GM23338 (cell line): ENCODE results near the gene ATXN7L1. TPM values are rescaled to one million over a fixed set of nuclear protein-coding genes. Genes with fewer than 3 reads are reported as not detected.
A peak's percentile ranks its signal among the peaks of the same experiment; 100 is the strongest.

Experiments used
- ATAC-seq: fragments of 200-7000 bp; cut with Tn5 transposase; 3 replicates; pipeline ENCODE4 v1.9.1; 2020
- DNase-seq: peaks from one replicate; pipeline ENCODE4 v3.0.0-alpha.2; 2015; ENCODE audit warnings: low spot score
- H2AFZ ChIP-seq: fragments of 200-600 bp; sonication (generic); 2 replicates; pipeline ENCODE4 v1.8.0; 2016; ENCODE audit warnings: antibody characterized with exemption, mild to moderate bottlenecking, moderate library complexity
- H3F3A ChIP-seq: fragments of 200-600 bp; sonication (generic); replicated peaks from 2 replicates; pipeline ENCODE4 v1.8.0; 2017; ENCODE audit warnings: antibody characterized with exemption, mixed run types, low read depth
- H3K27ac ChIP-seq: fragments of 200-600 bp; sonication (generic); 2 replicates; pipeline ENCODE4 v1.6.1; 2016; ENCODE audit warnings: low read depth
- H3K27me3 ChIP-seq: fragments of 200-600 bp; sonication (generic); 2 replicates; pipeline ENCODE4 v1.8.0; 2016; ENCODE audit warnings: mild to moderate bottlenecking, mixed run types, moderate library complexity; ENCODE audit not compliant: insufficient read depth
- H3K36me3 ChIP-seq: fragments of 200-600 bp; sonication (generic); 2 replicates; pipeline ENCODE4 v1.8.0; 2016; ENCODE audit warnings: mild to moderate bottlenecking; ENCODE audit not compliant: insufficient read depth
- H3K4me1 ChIP-seq: fragments of 200-600 bp; sonication (generic); 2 replicates; pipeline ENCODE4 v1.8.0; 2016; ENCODE audit warnings: mild to moderate bottlenecking, moderate library complexity; ENCODE audit not compliant: insufficient read depth
- H3K4me2 ChIP-seq: fragments of 200-600 bp; sonication (generic); 2 replicates; pipeline ENCODE4 v1.7.1; 2017; ENCODE audit warnings: mixed run types
- H3K4me3 ChIP-seq: fragments of 200-600 bp; sonication (generic); 2 replicates; pipeline ENCODE4 v1.6.1; 2016; ENCODE audit warnings: mixed run types
- H3K79me2 ChIP-seq: fragments of 200-600 bp; sonication (generic); replicated peaks from 2 replicates; pipeline ENCODE4 v1.8.0; 2017; ENCODE audit warnings: mild to moderate bottlenecking; ENCODE audit not compliant: insufficient read depth
- H3K9me2 ChIP-seq: fragments of 200-600 bp; sonication (generic); 2 replicates; pipeline ENCODE4 v1.8.0; 2017; ENCODE audit not compliant: insufficient read depth
- H4K20me1 ChIP-seq: fragments of 200-600 bp; sonication (generic); replicated peaks from 2 replicates; pipeline ENCODE4 v1.8.0; 2017; ENCODE audit warnings: mild to moderate bottlenecking; ENCODE audit not compliant: insufficient read depth
- H3K27ac Mint-ChIP-seq: 2 replicates; pipeline ENCODE4 v1.8.0; 2020; ENCODE audit warnings: inconsistent platforms, mild to moderate bottlenecking, moderate library complexity, mixed read lengths
- H3K27me3 Mint-ChIP-seq: 3 replicates; pipeline ENCODE4 v1.8.0; 2022; ENCODE audit warnings: low read depth, mild to moderate bottlenecking, moderate library complexity, mixed read lengths, inconsistent platforms; ENCODE audit not compliant: insufficient read depth, poor library complexity
- H3K36me3 Mint-ChIP-seq: 3 replicates; pipeline ENCODE4 v1.8.0; 2021; ENCODE audit warnings: low read depth, mild to moderate bottlenecking, inconsistent platforms, moderate library complexity, mixed read lengths
- H3K4me1 Mint-ChIP-seq: 3 replicates; pipeline ENCODE4 v1.8.0; 2020; ENCODE audit warnings: mild to moderate bottlenecking, inconsistent platforms, mixed read lengths
- H3K4me3 Mint-ChIP-seq: 3 replicates; pipeline ENCODE4 v1.8.0; 2021; ENCODE audit warnings: moderate library complexity, mild to moderate bottlenecking, inconsistent platforms, mixed read lengths
- H3K9me3 Mint-ChIP-seq: 3 replicates; pipeline ENCODE4 v1.8.0; 2020; ENCODE audit warnings: moderate library complexity, mild to moderate bottlenecking, inconsistent platforms, mixed read lengths
- CREB1 ChIP-seq: fragments of 250-450 bp; sonication (Bioruptor Pico); IDR thresholded peaks from 2 replicates; pipeline ENCODE4 v1.5.0; 2020; ENCODE audit warnings: low read depth, mild to moderate bottlenecking, moderate library complexity
- EZH2 ChIP-seq: fragments of 200-600 bp; sonication (generic); IDR thresholded peaks from one replicate; pipeline ENCODE4 v1.8.0; 2017; ENCODE audit warnings: antibody characterized with exemption, mild to moderate bottlenecking, low read depth; ENCODE audit not compliant: unreplicated experiment
- EZH2phosphoT487 ChIP-seq: fragments of 200-600 bp; sonication (generic); IDR thresholded peaks from one replicate; pipeline ENCODE4 v1.8.1; 2018; ENCODE audit warnings: antibody characterized with exemption; ENCODE audit not compliant: unreplicated experiment
- JUNB ChIP-seq: IDR thresholded peaks from one replicate; pipeline ENCODE4 v1.6.1; 2016; ENCODE audit warnings: antibody characterized with exemption; ENCODE audit not compliant: unreplicated experiment
- NANOG ChIP-seq: IDR thresholded peaks from 2 replicates; pipeline ENCODE4 v1.6.1; 2016; ENCODE audit warnings: antibody characterized with exemption, borderline replicate concordance
- POLR2AphosphoS5 ChIP-seq: IDR thresholded peaks from 2 replicates; pipeline ENCODE4 v1.6.1; 2016; ENCODE audit warnings: antibody characterized with exemption, low read depth
- STAT1 ChIP-seq: IDR thresholded peaks from one replicate; pipeline ENCODE4 v1.6.1; 2016; ENCODE audit warnings: antibody characterized with exemption; ENCODE audit not compliant: unreplicated experiment
- ZNF114 ChIP-seq: fragments of 250-450 bp; sonication (Bioruptor Pico); IDR thresholded peaks from 2 replicates; pipeline ENCODE4 v1.5.0; 2020; ENCODE audit warnings: mild to moderate bottlenecking, moderate library complexity
- ZNF331 ChIP-seq: fragments of 250-450 bp; sonication (Bioruptor Pico); IDR thresholded peaks from 2 replicates; pipeline ENCODE4 v1.5.0; 2020; ENCODE audit warnings: low read depth, mild to moderate bottlenecking, moderate library complexity
- polyA plus RNA-seq: library from polyadenylated mRNA; unstranded; fragments of >200 nt; fragmentation: Nextera tagmentation; extraction: Ambion mirVana; gene quantifications from 2 replicates; pipeline ENCODE4 v1.2.1, GENCODE V29; 2016
- total RNA-seq: library from RNA; depleted of rRNA; stranded (reverse); fragments of >200 nt; shearing (Covaris generic); gene quantifications from 2 replicates; pipeline ENCODE4 v1.2.3, GENCODE V29; 2014
- TF ChIP-seq, protein P1 (sequence below): IDR thresholded peaks from 2 replicates; pipeline ENCODE4 v1.6.1; 2016; ENCODE audit warnings: antibody characterized with exemption
- TF ChIP-seq, protein P2 (sequence below): fragments of 250-450 bp; sonication (Bioruptor Pico); IDR thresholded peaks from 2 replicates; pipeline ENCODE4 v1.5.0; 2020; ENCODE audit warnings: mild to moderate bottlenecking, moderate library complexity
- TF ChIP-seq, protein P3 (sequence below), 2 experiments: fragments of 200-600 bp in 1 of 2; sonication (generic) in 1 of 2; conservative IDR thresholded peaks; 2 replicates each; pipeline versions ENCODE4 v1.5.1 to v1.6.1; 2016 to 2017; ENCODE audit warnings: antibody characterized with exemption in 2 of 2, low read depth in 2 of 2, mild to moderate bottlenecking in 2 of 2, moderate library complexity in 1 of 2
- TF ChIP-seq, protein P4 (sequence below): IDR thresholded peaks from one replicate; pipeline ENCODE4 v1.6.1; 2018; ENCODE audit warnings: antibody characterized with exemption; ENCODE audit not compliant: unreplicated experiment

The ATXN7L1 gene
- total and polyA plus RNA-seq, 2 experiments from 2014 or later: 22.8 to 29.8 TPM

DNA sequence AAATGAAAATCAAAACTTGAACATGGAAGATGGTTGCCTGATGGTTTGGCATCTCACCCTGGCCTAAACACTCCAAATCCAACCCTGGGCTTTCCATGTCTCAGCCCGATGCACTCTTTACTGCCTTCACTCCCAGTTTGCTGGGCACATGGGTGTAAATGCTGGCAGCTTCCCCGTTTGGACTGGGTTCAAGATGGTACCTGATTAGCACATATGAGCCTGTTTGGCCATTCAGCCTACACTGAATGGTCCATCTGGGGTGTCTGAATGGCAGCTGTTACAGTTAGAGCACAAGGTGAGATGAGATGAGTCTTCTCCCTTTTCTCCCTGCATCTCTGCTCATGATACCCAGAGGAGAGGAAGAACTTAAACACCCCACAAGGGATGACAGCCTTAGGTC lies 37.1 kb downstream of the ATXN7L1 start:
- Histone ChIP-seq H3K4me1 (peaks cover 73% of the 10 kb centered on the region), H3K9me2 (peaks cover 5% of the 10 kb centered on the region; the same call in 1 of the 2 replicates), H3K4me3 (no peak overlapping the region), H3K27me3 (no peaks in the 10 kb centered on the region), H3F3A (peaks cover 22% of the 10 kb centered on the region), H3K27ac (0 out of 2 replicates have a peak overlapping the region, but pooled peaks have one; percentile 75), H2AFZ (no peak overlapping the region), H3K36me3 (no peaks in the 10 kb centered on the region), H4K20me1 (peaks cover 3% of the 10 kb centered on the region; the same call in 1 of the 2 replicates), H3K4me2 (peak overlapping the region; percentile 68), H3K79me2 (peaks cover 50% of the 10 kb centered on the region)
- TF ChIP-seq NANOG: no peak
- TF ChIP-seq ZNF331 (CRISPR knock-in tag): no peak
- no peak for TF ChIP-seq ZNF114 (CRISPR knock-in tag)
- no peak for TF ChIP-seq EZH2phosphoT487
- TF ChIP-seq, protein P1, sequence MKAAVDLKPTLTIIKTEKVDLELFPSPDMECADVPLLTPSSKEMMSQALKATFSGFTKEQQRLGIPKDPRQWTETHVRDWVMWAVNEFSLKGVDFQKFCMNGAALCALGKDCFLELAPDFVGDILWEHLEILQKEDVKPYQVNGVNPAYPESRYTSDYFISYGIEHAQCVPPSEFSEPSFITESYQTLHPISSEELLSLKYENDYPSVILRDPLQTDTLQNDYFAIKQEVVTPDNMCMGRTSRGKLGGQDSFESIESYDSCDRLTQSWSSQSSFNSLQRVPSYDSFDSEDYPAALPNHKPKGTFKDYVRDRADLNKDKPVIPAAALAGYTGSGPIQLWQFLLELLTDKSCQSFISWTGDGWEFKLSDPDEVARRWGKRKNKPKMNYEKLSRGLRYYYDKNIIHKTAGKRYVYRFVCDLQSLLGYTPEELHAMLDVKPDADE: no peak
- no peak for TF ChIP-seq CREB1 (CRISPR knock-in tag)
- TF ChIP-seq, protein P2, sequence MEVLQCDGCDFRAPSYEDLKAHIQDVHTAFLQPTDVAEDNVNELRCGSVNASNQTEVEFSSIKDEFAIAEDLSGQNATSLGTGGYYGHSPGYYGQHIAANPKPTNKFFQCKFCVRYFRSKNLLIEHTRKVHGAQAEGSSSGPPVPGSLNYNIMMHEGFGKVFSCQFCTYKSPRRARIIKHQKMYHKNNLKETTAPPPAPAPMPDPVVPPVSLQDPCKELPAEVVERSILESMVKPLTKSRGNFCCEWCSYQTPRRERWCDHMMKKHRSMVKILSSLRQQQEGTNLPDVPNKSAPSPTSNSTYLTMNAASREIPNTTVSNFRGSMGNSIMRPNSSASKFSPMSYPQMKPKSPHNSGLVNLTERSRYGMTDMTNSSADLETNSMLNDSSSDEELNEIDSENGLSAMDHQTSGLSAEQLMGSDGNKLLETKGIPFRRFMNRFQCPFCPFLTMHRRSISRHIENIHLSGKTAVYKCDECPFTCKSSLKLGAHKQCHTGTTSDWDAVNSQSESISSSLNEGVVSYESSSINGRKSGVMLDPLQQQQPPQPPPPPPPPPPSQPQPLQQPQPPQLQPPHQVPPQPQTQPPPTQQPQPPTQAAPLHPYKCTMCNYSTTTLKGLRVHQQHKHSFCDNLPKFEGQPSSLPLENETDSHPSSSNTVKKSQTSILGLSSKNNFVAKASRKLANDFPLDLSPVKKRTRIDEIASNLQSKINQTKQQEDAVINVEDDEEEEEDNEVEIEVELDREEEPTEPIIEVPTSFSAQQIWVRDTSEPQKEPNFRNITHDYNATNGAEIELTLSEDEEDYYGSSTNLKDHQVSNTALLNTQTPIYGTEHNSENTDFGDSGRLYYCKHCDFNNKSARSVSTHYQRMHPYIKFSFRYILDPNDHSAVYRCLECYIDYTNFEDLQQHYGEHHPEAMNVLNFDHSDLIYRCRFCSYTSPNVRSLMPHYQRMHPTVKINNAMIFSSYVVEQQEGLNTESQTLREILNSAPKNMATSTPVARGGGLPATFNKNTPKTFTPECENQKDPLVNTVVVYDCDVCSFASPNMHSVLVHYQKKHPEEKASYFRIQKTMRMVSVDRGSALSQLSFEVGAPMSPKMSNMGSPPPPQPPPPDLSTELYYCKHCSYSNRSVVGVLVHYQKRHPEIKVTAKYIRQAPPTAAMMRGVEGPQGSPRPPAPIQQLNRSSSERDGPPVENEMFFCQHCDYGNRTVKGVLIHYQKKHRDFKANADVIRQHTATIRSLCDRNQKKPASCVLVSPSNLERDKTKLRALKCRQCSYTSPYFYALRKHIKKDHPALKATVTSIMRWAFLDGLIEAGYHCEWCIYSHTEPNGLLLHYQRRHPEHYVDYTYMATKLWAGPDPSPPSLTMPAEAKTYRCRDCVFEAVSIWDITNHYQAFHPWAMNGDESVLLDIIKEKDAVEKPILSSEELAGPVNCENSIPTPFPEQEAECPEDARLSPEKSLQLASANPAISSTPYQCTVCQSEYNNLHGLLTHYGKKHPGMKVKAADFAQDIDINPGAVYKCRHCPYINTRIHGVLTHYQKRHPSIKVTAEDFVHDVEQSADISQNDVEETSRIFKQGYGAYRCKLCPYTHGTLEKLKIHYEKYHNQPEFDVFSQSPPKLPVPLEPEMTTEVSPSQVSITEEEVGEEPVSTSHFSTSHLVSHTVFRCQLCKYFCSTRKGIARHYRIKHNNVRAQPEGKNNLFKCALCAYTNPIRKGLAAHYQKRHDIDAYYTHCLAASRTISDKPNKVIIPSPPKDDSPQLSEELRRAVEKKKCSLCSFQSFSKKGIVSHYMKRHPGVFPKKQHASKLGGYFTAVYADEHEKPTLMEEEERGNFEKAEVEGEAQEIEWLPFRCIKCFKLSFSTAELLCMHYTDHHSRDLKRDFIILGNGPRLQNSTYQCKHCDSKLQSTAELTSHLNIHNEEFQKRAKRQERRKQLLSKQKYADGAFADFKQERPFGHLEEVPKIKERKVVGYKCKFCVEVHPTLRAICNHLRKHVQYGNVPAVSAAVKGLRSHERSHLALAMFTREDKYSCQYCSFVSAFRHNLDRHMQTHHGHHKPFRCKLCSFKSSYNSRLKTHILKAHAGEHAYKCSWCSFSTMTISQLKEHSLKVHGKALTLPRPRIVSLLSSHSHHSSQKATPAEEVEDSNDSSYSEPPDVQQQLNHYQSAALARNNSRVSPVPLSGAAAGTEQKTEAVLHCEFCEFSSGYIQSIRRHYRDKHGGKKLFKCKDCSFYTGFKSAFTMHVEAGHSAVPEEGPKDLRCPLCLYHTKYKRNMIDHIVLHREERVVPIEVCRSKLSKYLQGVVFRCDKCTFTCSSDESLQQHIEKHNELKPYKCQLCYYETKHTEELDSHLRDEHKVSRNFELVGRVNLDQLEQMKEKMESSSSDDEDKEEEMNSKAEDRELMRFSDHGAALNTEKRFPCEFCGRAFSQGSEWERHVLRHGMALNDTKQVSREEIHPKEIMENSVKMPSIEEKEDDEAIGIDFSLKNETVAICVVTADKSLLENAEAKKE (CRISPR knock-in tag): no peak
- TF ChIP-seq JUNB: no peak
- TF ChIP-seq STAT1: no peak
- TF ChIP-seq, protein P3, sequence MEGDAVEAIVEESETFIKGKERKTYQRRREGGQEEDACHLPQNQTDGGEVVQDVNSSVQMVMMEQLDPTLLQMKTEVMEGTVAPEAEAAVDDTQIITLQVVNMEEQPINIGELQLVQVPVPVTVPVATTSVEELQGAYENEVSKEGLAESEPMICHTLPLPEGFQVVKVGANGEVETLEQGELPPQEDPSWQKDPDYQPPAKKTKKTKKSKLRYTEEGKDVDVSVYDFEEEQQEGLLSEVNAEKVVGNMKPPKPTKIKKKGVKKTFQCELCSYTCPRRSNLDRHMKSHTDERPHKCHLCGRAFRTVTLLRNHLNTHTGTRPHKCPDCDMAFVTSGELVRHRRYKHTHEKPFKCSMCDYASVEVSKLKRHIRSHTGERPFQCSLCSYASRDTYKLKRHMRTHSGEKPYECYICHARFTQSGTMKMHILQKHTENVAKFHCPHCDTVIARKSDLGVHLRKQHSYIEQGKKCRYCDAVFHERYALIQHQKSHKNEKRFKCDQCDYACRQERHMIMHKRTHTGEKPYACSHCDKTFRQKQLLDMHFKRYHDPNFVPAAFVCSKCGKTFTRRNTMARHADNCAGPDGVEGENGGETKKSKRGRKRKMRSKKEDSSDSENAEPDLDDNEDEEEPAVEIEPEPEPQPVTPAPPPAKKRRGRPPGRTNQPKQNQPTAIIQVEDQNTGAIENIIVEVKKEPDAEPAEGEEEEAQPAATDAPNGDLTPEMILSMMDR (conservative IDR thresholded peaks at IDR 0.05; ENCODE audit: low read depth in 2 of 2): no peak
- TF ChIP-seq, protein P4, sequence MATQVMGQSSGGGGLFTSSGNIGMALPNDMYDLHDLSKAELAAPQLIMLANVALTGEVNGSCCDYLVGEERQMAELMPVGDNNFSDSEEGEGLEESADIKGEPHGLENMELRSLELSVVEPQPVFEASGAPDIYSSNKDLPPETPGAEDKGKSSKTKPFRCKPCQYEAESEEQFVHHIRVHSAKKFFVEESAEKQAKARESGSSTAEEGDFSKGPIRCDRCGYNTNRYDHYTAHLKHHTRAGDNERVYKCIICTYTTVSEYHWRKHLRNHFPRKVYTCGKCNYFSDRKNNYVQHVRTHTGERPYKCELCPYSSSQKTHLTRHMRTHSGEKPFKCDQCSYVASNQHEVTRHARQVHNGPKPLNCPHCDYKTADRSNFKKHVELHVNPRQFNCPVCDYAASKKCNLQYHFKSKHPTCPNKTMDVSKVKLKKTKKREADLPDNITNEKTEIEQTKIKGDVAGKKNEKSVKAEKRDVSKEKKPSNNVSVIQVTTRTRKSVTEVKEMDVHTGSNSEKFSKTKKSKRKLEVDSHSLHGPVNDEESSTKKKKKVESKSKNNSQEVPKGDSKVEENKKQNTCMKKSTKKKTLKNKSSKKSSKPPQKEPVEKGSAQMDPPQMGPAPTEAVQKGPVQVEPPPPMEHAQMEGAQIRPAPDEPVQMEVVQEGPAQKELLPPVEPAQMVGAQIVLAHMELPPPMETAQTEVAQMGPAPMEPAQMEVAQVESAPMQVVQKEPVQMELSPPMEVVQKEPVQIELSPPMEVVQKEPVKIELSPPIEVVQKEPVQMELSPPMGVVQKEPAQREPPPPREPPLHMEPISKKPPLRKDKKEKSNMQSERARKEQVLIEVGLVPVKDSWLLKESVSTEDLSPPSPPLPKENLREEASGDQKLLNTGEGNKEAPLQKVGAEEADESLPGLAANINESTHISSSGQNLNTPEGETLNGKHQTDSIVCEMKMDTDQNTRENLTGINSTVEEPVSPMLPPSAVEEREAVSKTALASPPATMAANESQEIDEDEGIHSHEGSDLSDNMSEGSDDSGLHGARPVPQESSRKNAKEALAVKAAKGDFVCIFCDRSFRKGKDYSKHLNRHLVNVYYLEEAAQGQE: no peak
- TF ChIP-seq EZH2: no peak
- no peak for TF ChIP-seq POLR2AphosphoS5
- Mint-ChIP-seq H3K4me1 (peaks cover 64% of the 10 kb centered on the region), H3K9me3 (no peaks in the 10 kb centered on the region), H3K27me3 (peaks cover 7% of the 10 kb centered on the region), H3K4me3 (no peak overlapping the region; the same call in 2 of the 3 replicates), H3K27ac (no peak overlapping the region), H3K36me3 (peaks cover 5% of the 10 kb centered on the region)
- DNase-seq: no peak
- no peak for ATAC-seq
